ENCODE measurements around the gene CHADL. TPM values are rescaled to one million over a fixed set of nuclear protein-coding genes. Genes with fewer than 3 reads are reported as not detected.

The CHADL gene
- 3.7 TPM for total RNA-seq

- Histone ChIP-seq H3K36me3 (no peaks in the 10 kb centered on the region), H3K27me3 (no peaks in the 10 kb centered on the region), H3K9me3 (no peaks in the 10 kb centered on the region), H3K4me3 (no peak within 1 kb of the TSS), H3K4me1 (peaks cover 23% of the 10 kb centered on the region), H3K27ac (no peak within 1 kb of the TSS)
- TF ChIP-seq POLR2A (IDR thresholded peaks at IDR 0.05), result no peak
- no peak for TF ChIP-seq POLR2AphosphoS5 (IDR thresholded peaks at IDR 0.05; ENCODE audit: insufficient read depth in 1 of 2, low read depth in 1 of 2)
- TF ChIP-seq CTCF (IDR thresholded peaks at IDR 0.05), result no peak
- DNase-seq (ENCODE audit: extremely low spot score in 2 of 2), result no peak
- intact Hi-C loops (cut with DNase I), result no loop called here
These were observed at the start of gene CHADL for GRCh38 chr22:41240377-41241132. TSS of gene CHADL (minus strand) at chr22:41240931. CDS start at chr22:41240881, 50 bp downstream.

DNA sequence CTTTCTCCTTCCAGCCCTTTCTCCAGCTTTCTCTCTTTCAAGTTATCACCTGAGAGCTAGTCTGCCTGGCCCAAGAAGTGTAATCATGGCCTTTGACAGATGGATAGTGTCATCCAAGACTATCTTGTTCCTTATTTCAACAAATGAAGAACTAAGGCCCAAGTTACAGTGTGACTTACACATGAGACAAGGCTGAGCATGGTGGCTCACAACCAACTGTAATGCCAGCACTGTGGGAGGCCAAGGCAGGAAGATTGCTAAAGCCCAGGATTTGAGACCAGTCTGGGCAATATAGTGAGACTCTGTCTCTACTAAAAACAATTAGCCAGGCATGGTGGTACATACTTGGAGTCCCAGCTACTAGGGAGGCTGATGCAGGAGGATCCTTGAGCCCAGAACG lies 48.9 kb upstream of the CHADL start:
- peaks cover 17% of the 10 kb centered on the region for H3K4me1 ChIP-seq
- peak overlapping the region; percentile 62 for H3K27ac ChIP-seq
- no peaks in the 10 kb centered on the region for H3K36me3 ChIP-seq
- no peaks in the 10 kb centered on the region for H3K9me3 ChIP-seq
- TF ChIP-seq CTCF (IDR thresholded peaks at IDR 0.05), result no peak
- TF ChIP-seq POLR2A (IDR thresholded peaks at IDR 0.05), result no peak
- no peak for TF ChIP-seq POLR2AphosphoS5 (IDR thresholded peaks at IDR 0.05; ENCODE audit: insufficient read depth in 1 of 2, low read depth in 1 of 2)
- H3K4me3 ChIP-seq, result no peak overlapping the region
- no peaks in the 10 kb centered on the region for H3K27me3 ChIP-seq
- intact Hi-C loops (cut with DNase I), result no loop called here
- no peak for DNase-seq (ENCODE audit: extremely low spot score in 2 of 2)

DNA sequence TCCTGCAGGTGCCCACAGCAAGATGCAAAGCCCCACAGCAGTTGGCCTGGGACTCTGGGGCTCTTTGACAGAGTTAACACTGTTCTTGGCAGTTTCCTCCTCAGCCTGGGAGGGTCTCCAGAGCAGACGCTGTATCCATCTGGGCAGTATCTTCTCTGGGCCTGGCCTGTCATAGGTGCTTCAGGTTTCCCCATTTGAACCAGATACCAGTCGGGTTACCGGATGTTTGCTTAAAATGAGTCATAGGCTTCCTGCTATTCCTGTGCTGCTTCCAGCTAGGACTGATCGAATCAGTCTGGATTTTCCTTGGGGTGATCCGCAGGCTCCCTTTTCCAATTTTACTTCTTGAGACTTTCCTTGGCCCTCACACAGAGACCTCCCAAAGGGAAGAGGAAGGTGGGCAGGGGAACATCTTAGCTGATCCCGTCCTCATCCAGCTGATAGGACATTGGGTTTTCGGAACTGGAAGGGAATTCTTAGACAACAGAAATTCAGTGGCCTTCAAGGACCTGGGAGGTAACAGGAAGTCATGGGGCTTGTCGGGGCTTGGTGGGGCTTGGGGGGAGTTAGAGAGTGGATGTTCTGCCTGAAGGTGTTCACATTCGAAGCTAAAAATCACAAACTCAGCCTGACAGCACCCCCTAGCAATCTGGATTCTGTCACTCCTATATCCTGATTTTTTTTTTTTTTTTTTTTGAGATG lies 47.7 kb upstream of the CHADL start:
- TF ChIP-seq CTCF (IDR thresholded peaks at IDR 0.05) (no peak), POLR2AphosphoS5 (IDR thresholded peaks at IDR 0.05; ENCODE audit: insufficient read depth in 1 of 2, low read depth in 1 of 2) (peak in 1 of 2 donors; percentile 91)
- no peaks in the 10 kb centered on the region for H3K9me3 ChIP-seq
- H3K27ac ChIP-seq, result peak overlapping the region; percentile 62
- no peaks in the 10 kb centered on the region for H3K36me3 ChIP-seq
- H3K4me3 ChIP-seq, result no peak overlapping the region
- intact Hi-C loops (cut with DNase I), result no loop called here
- H3K27me3 ChIP-seq, result no peaks in the 10 kb centered on the region
- peaks cover 19% of the 10 kb centered on the region for H3K4me1 ChIP-seq
- DNase-seq (ENCODE audit: extremely low spot score in 2 of 2), result no peak

GRCh38 chr22:41286639-41287091 lies 45.9 kb upstream of the CHADL start:
- intact Hi-C loops (cut with DNase I), result no loop called here
- peaks cover 19% of the 10 kb centered on the region for H3K4me1 ChIP-seq
- no peak for DNase-seq (ENCODE audit: extremely low spot score in 2 of 2)
- H3K27ac ChIP-seq, result peak overlapping the region; percentile 85
- TF ChIP-seq POLR2A (IDR thresholded peaks at IDR 0.05) (peak in 1 of 2 donors; percentile 17), CTCF (IDR thresholded peaks at IDR 0.05) (no peak), POLR2AphosphoS5 (IDR thresholded peaks at IDR 0.05; ENCODE audit: insufficient read depth in 1 of 2, low read depth in 1 of 2) (no peak)
- H3K36me3 ChIP-seq, result peaks cover 0 to 7% of the 10 kb centered on the region in 2 donors
- H3K4me3 ChIP-seq, result peak overlapping the region; percentile 55 to 84
- H3K9me3 ChIP-seq, result no peaks in the 10 kb centered on the region
- H3K27me3 ChIP-seq, result no peaks in the 10 kb centered on the region
